Ishikawa (cell line): ENCODE measurements around the gene YDJC.

Source experiments
- CEBPB ChIP-seq: IDR thresholded peaks from 2 replicates; pipeline ENCODE4 v1.6.1; 2012
- CREB1 ChIP-seq: IDR thresholded peaks from 2 replicates; pipeline ENCODE4 v1.6.1; 2012; ENCODE audit warnings: low read depth
- EGR1 ChIP-seq: IDR thresholded peaks from 2 replicates; pipeline ENCODE4 v1.6.1; 2012
- EP300 ChIP-seq: IDR thresholded peaks from 2 replicates; pipeline ENCODE4 v1.6.1; 2012; ENCODE audit warnings: borderline replicate concordance
- FOXM1 ChIP-seq: IDR thresholded peaks from 2 replicates; pipeline ENCODE4 v1.6.1; 2012; ENCODE audit warnings: low read depth, borderline replicate concordance
- MAX ChIP-seq: IDR thresholded peaks from 2 replicates; pipeline ENCODE4 v1.6.1; 2012
- NFIC ChIP-seq: IDR thresholded peaks from 2 replicates; pipeline ENCODE4 v1.6.1; 2012
- RAD21 ChIP-seq: IDR thresholded peaks from 2 replicates; pipeline ENCODE4 v1.6.1; 2012; ENCODE audit warnings: low read depth
- REST ChIP-seq: IDR thresholded peaks from 2 replicates; pipeline ENCODE4 v1.6.1; 2012; ENCODE audit warnings: low read depth, mild to moderate bottlenecking
- TAF1 ChIP-seq: IDR thresholded peaks from 2 replicates; pipeline ENCODE4 v1.6.1; 2012; ENCODE audit warnings: low read depth, mild to moderate bottlenecking
- TCF12 ChIP-seq: IDR thresholded peaks from 2 replicates; pipeline ENCODE4 v1.6.1; 2012; ENCODE audit warnings: low read depth
- TEAD4 ChIP-seq: IDR thresholded peaks from 2 replicates; pipeline ENCODE4 v1.6.1; 2012
- USF1 ChIP-seq: IDR thresholded peaks from 2 replicates; pipeline ENCODE4 v1.6.1; 2012
- YY1 ChIP-seq: IDR thresholded peaks from 2 replicates; pipeline ENCODE4 v1.6.1; 2012; ENCODE audit warnings: low read depth
- ZBTB7A ChIP-seq: IDR thresholded peaks from 2 replicates; pipeline ENCODE4 v1.6.1; 2012; ENCODE audit warnings: low read depth

The YDJC gene

GRCh38 chr22:21652547-21653545 lies 23.0 kb upstream of the YDJC start:
- TF ChIP-seq EP300 (no peak), REST (no peak), TCF12 (no peak), CEBPB (no peak), RAD21 (no peak), TAF1 (no peak), TEAD4 (no peak), NFIC (no peak), EGR1 (no peak), FOXM1 (no peak), USF1 (no peak), YY1 (no peak)

GRCh38 chr22:21652010-21652546 lies 22.3 kb upstream of the YDJC start:
- TF ChIP-seq MAX (peak; percentile 88), RAD21 (no peak), EGR1 (no peak), TAF1 (peak; percentile 75), ZBTB7A (peak; percentile 89; the same call in 1 of the 2 replicates), TEAD4 (no peak; the same call in 1 of the 2 replicates), CEBPB (peak; percentile 60; the same call in 1 of the 2 replicates), TCF12 (no peak), YY1 (peak; percentile 84), NFIC (no peak), USF1 (0 out of 2 replicates have a peak, but pooled peaks have one; percentile 20), EP300 (no peak), FOXM1 (peak; percentile 76)

GRCh38 chr22:21651521-21652009 lies 21.7 kb upstream of the YDJC start:
- TF ChIP-seq USF1 (no peak), TAF1 (no peak), ZBTB7A (peak; percentile 11; the same call in 1 of the 2 replicates)

GRCh38 chr22:21650823-21651520 lies 21.1 kb upstream of the YDJC start:
- TF ChIP-seq MAX = no peak
- TF ChIP-seq TCF12 = no peak
- TF ChIP-seq YY1 = no peak
- TF ChIP-seq CEBPB = no peak
- TF ChIP-seq RAD21 = no peak
- TF ChIP-seq CREB1 = no peak
- no peak for TF ChIP-seq EGR1
- no peak for TF ChIP-seq NFIC
- TF ChIP-seq USF1 = no peak
- no peak for TF ChIP-seq EP300

GRCh38 chr22:21650280-21650679 lies 20.5 kb upstream of the YDJC start:
- no peak for TF ChIP-seq REST
- TF ChIP-seq NFIC = no peak
- no peak for TF ChIP-seq TAF1
- TF ChIP-seq RAD21 = no peak
- no peak for TF ChIP-seq EGR1
- TF ChIP-seq EP300 = no peak
- TF ChIP-seq CREB1 = no peak
- TF ChIP-seq TCF12 = no peak
- TF ChIP-seq USF1 = no peak
- no peak for TF ChIP-seq TEAD4
- no peak for TF ChIP-seq MAX
- TF ChIP-seq FOXM1 = no peak
